Osteocyte (in vitro differentiated cells): Measurements from ENCODE around the gene TECR. TPM values are rescaled to one million over a fixed set of nuclear protein-coding genes. Genes with fewer than 3 reads are reported as not detected.

ENCODE experiments used
- DNase-seq: peaks from one replicate; pipeline ENCODE4 v3.0.0; 2021; ENCODE audit warnings: mixed read lengths; ENCODE audit not compliant: unreplicated experiment; ENCODE audit errors: extremely low spot score
- H3K27ac Mint-ChIP-seq: one replicate; pipeline ENCODE4 v1.8.0; 2021; ENCODE audit warnings: mild to moderate bottlenecking, mixed read lengths; ENCODE audit not compliant: unreplicated experiment
- H3K27me3 Mint-ChIP-seq: one replicate; pipeline ENCODE4 v1.8.0; 2021; ENCODE audit warnings: mixed read lengths; ENCODE audit not compliant: unreplicated experiment
- H3K36me3 Mint-ChIP-seq: one replicate; pipeline ENCODE4 v1.8.0; 2021; ENCODE audit warnings: mixed read lengths; ENCODE audit not compliant: unreplicated experiment
- H3K4me1 Mint-ChIP-seq: one replicate; pipeline ENCODE4 v1.8.0; 2021; ENCODE audit warnings: mixed read lengths; ENCODE audit not compliant: unreplicated experiment
- H3K4me3 Mint-ChIP-seq: one replicate; pipeline ENCODE4 v1.8.0; 2021; ENCODE audit warnings: mild to moderate bottlenecking, moderate library complexity, mixed read lengths; ENCODE audit not compliant: unreplicated experiment
- H3K9me3 Mint-ChIP-seq: one replicate; pipeline ENCODE4 v1.8.0; 2021; ENCODE audit warnings: mixed read lengths; ENCODE audit not compliant: unreplicated experiment
- CTCF ChIP-seq: fragments of 200-600 bp; sonication (generic); IDR thresholded peaks from 2 replicates; pipeline ENCODE4 v1.5.0; 2021; ENCODE audit warnings: antibody characterized with exemption, mild to moderate bottlenecking, moderate library complexity
- total RNA-seq: library from RNA; stranded (reverse); gene quantifications from 2 replicates; pipeline ENCODE4 v1.2.1, GENCODE V29; 2021

TECR gene
- total RNA-seq, 1 donor from 2014 or later, result 136 TPM

- H3K4me1 Mint-ChIP-seq, result peaks cover 50% of the 10 kb centered on the region
- H3K9me3 Mint-ChIP-seq, result no peaks in the 10 kb centered on the region
- peaks cover 18% of the 10 kb centered on the region for H3K36me3 Mint-ChIP-seq
- no peaks in the 10 kb centered on the region for H3K27me3 Mint-ChIP-seq
- no peak for DNase-seq
- peak overlapping the region; percentile 46 for H3K4me3 Mint-ChIP-seq
- peak overlapping the region; percentile 96 for H3K27ac Mint-ChIP-seq
- no peak for TF ChIP-seq CTCF
These were observed 18.2 kb upstream of the TECR start for GRCh38 chr19:14511229-14511593.

GRCh38 chr19:14512406-14512961 is 16.9 kb upstream of the TECR start:
- Mint-ChIP-seq H3K4me3 (no peak overlapping the region), H3K27me3 (no peaks in the 10 kb centered on the region), H3K36me3 (peaks cover 24% of the 10 kb centered on the region), H3K9me3 (no peaks in the 10 kb centered on the region), H3K27ac (peak overlapping the region; percentile 34), H3K4me1 (peaks cover 50% of the 10 kb centered on the region)
- no peak for DNase-seq
- TF ChIP-seq CTCF, result no peak

GRCh38 chr19:14514215-14514863 is 15.1 kb upstream of the TECR start:
- no peak overlapping the region for H3K4me3 Mint-ChIP-seq
- peaks cover 50% of the 10 kb centered on the region for H3K4me1 Mint-ChIP-seq
- no peak for TF ChIP-seq CTCF
- no peaks in the 10 kb centered on the region for H3K9me3 Mint-ChIP-seq
- peaks cover 24% of the 10 kb centered on the region for H3K36me3 Mint-ChIP-seq
- H3K27me3 Mint-ChIP-seq, result no peaks in the 10 kb centered on the region
- H3K27ac Mint-ChIP-seq, result no peak overlapping the region
- DNase-seq, result no peak

- no peak overlapping the region for H3K27ac Mint-ChIP-seq
- H3K4me1 Mint-ChIP-seq, result peaks cover 43% of the 10 kb centered on the region
- peaks cover 24% of the 10 kb centered on the region for H3K36me3 Mint-ChIP-seq
- no peaks in the 10 kb centered on the region for H3K27me3 Mint-ChIP-seq
- TF ChIP-seq CTCF, result no peak
- no peak for DNase-seq
- H3K9me3 Mint-ChIP-seq, result no peaks in the 10 kb centered on the region
- peak overlapping the region; percentile 81 for H3K4me3 Mint-ChIP-seq
These were observed 13.8 kb upstream of the TECR start for GRCh38 chr19:14515501-14516047.

- Mint-ChIP-seq H3K4me3 (peak overlapping the region; percentile 81), H3K36me3 (peaks cover 24% of the 10 kb centered on the region), H3K9me3 (no peaks in the 10 kb centered on the region), H3K27ac (no peak overlapping the region), H3K4me1 (peaks cover 38% of the 10 kb centered on the region), H3K27me3 (no peaks in the 10 kb centered on the region)
- no peak for DNase-seq
- TF ChIP-seq CTCF, result no peak
These were observed 13.3 kb upstream of the TECR start for GRCh38 chr19:14516048-14516534.
